NT2/D1 (cell line): ENCODE measurements around the gene HM13.

Experiments used
- YY1 ChIP-seq: IDR thresholded peaks from 2 replicates; pipeline ENCODE4 v1.6.1; 2011; ENCODE audit not compliant: insufficient read length, insufficient read depth
- ZNF274 ChIP-seq: IDR thresholded peaks from 2 replicates; pipeline ENCODE4 v1.6.1; 2011; ENCODE audit warnings: mild to moderate bottlenecking, low read depth, low read length

GRCh38 chr20:31569163-31570020 is 55.1 kb downstream of the HM13 start:
- no peak for TF ChIP-seq ZNF274
- TF ChIP-seq YY1: no peak
